LHCN-M2 (cell line): Measurements from ENCODE around the gene KDM3B. TPM values are rescaled to one million over a fixed set of nuclear protein-coding genes. Genes with fewer than 3 reads are reported as not detected.
"Not testable (repeated sequence)": the region's sequence is repeated elsewhere in the genome, so short reads cannot be mapped to it uniquely, and the experiment has no call there.

Experiments
- DNase-seq: peaks from one replicate; pipeline ENCODE4 v3.0.0-alpha.2; 2012; ENCODE audit warnings: low read depth
- total RNA-seq: library from RNA; depleted of rRNA; stranded (reverse); fragments of >200 nt; gene quantifications from 2 replicates; pipeline ENCODE4 v1.2.3, GENCODE V29; 2014

KDM3B gene
- total RNA-seq, 1 experiment from 2014 or later, result 36.1 TPM

- no peak for DNase-seq
Measured at GRCh38 chr5:138350563-138350890, 2.0 kb upstream of the KDM3B start.

- DNase-seq, result peak; percentile 61
Measured at GRCh38 chr5:138351056-138351455, 1.4 kb upstream of the KDM3B start.

DNA sequence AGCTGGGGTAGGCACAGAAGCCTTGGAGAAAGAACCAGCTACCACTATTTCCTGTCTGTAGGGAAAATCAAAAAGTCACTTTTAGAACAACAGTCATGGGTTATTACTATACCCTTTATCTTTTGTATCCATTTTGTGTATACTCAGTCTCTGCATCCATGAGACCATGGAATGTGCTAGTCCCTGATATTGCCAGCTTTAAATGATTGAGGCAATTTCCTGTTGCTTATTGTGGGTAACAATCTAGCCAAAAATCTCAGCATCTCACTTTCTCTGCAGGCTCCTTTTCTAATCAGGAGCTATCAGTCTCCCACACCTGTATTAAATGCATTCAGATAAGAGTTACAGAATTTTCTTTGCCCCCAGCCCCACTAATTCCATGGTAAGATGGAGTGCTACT lies 968 bp upstream of the KDM3B start:
- no peak for DNase-seq

DNA sequence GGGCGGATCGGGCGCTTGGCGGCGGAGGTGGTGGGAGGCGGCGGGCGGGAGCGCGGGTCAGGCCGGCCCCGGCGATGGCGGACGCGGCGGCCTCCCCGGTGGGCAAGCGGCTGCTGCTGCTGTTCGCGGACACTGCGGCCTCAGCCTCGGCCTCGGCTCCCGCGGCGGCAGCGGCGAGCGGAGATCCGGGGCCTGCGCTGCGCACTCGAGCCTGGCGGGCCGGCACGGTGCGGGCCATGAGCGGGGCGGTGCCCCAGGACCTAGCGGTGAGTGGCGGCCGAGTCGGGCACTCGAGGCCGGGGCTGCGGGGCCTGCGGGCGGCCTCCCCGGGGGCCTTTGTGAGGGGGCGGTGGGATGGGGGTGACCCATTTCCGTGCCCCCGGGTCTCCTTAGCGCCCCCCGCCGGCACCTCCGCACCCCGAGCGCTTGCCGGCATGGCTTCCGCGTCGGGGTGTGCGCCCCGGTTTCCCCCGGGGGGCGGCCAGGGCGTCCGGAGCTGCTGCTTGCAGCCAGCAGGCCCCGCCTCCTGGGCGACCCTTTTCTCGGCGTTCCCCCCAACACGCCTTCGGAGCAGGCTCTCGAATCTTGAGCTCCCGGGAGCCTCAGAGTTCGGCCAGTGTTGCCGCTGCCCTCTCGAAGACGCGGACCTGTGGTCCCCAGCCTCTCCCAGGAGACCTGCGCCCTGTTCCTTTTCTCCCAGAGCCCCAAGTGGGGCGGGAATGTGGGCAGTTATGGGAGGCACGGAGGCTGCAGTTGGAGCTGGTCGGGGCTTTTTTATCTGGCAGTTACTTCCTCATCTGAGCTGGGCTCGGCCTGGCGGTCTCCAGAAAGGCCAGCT lies 456 bp downstream of the KDM3B start:
- DNase-seq, result peak; percentile 51

GRCh38 chr5:138353560-138354080 lies 1.1 kb downstream of the KDM3B start:
- no peak for DNase-seq

DNA sequence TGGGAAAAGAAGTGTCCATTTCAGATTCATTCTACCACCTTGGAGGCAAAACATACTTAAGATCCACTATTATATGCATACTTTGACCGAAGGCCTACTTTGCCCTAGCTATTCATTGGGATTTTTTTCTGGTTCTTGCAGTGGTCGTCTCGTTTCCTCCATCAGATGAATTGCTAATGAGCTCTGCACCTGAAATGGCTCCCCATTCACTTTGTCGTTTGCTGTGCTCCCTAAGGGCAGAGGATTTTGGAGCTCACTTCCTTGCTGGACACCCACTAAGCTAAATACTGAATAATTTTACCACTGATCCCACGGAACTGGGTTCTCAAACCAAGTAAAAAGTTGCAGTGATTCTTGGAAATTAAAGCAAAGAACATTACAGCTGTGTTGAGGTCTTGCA lies 1.9 kb downstream of the KDM3B start:
- no peak for DNase-seq

DNA sequence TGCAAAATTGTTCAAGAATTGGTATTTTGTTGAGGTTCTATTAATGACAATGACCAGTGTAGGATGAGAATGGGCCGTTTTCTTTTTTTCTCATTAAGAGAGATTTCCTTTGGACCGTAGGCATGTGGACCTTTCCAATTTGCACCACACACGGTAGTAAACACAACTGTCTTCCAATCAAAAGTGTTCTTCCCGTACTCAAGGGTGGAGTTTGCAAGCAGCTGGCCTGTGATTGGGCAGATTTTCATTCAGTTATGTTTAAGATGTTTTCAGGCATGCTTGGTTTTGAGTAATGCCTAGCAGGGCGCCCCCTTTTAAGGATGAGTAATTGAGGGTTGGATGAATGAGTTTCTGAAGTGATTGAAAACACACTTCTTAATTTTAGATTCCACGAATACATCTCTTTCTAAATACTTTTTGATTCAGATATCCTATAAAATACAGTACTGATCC lies 2.5 kb downstream of the KDM3B start:
- DNase-seq, result peak; percentile 86

GRCh38 chr5:138359621-138360020 lies 7.1 kb downstream of the KDM3B start:
- no peak for DNase-seq

GRCh38 chr5:138360941-138361452 lies 8.5 kb downstream of the KDM3B start:
- peak; percentile 45 for DNase-seq

DNA sequence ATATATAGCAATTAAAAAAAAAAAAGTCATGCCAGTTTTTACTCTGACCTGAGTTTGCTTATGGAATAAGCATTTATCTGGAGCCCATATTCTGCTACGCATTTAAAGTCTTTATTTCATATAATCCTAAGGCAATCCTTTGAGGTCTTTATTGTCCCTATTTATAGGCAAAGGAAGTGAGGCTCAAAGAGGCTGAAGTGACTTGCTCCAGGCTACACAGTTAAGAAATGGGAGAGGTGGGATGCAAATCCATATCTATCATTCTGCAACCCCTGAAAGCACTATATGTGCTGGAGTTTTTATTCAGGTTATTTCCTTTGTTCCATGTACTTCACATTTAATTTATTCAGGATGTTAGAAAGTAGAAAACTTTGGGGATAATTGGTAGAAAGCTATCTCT lies 12.1 kb downstream of the KDM3B start:
- no peak for DNase-seq

DNA sequence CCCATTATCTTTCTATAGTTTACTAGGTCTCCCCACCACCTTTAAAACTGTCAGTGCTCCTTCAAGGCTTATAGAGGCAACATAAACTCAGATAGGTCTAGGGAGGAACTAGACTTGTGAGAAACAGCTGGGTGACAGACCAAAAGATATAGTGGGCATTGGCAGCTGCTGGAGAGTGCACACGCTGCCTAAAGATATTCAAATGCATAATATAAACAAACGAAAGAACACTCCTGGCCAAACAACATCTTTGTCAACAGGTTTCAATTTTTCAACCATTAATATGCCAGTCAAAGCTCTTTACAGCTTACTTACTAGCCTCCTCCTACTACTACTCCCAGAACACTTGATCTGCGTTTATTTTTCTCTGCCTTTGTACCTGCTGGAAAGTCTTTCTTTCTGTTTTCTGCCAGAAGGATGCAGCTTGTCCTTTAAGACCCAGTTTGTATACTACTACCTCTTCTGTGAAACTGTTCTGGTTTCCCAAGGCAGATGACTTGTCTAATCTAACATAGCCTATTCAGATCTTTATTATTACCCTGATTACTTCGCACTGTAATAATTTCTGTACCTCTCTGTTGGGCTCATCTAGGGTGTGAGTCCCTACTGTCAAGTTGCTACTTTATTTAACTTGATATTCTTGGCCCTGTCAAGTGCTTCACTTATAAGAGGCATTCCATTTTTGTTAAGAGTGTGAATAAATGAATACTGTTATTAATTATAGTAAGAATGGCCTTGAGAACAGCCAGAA lies 14.3 kb downstream of the KDM3B start:
- DNase-seq, result no peak

DNA sequence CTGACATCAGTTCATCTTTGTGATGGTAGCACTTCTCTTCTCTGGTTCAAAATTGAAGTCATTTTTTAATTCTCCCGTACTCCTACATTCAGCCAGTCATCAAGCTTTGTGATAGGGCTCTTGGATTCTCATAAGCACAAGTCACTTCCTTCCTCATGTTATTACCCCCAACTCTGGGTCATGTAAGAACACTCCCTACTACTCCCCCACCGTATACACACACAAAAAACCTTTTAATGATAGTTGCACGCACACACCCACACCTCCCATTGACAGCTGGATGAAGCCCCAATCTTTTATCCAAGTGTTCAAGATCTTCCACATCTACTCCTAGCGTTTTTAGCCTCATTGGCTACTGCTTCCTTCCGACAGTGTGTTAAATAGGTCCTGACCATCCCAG lies 16.8 kb downstream of the KDM3B start:
- no peak for DNase-seq

- DNase-seq, result no peak
Measured at GRCh38 chr5:138369706-138370105, 17.2 kb downstream of the KDM3B start.

GRCh38 chr5:138370537-138370936 lies 18.1 kb downstream of the KDM3B start:
- DNase-seq, result no peak

- no peak for DNase-seq
Measured at GRCh38 chr5:138371454-138371853, 19.0 kb downstream of the KDM3B start.

DNA sequence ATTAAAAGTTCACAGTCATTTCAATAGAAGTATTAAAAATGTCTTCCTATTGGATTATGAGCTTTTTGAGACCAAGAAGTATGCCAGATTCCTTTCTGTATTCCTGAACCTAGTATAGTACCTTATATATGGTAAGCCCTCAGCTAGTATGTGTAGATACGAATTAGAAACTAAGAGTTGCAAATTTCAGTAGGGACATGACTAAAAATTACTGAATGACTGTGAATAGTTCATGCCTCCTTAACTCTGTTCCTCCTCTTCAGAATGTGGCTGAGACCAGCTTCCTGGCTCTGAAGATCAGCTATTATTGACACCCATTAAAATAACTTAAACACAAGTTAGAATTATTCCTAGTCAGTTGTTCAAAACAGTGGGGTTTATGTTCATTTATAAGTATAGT lies 19.7 kb downstream of the KDM3B start:
- DNase-seq, result no peak

DNA sequence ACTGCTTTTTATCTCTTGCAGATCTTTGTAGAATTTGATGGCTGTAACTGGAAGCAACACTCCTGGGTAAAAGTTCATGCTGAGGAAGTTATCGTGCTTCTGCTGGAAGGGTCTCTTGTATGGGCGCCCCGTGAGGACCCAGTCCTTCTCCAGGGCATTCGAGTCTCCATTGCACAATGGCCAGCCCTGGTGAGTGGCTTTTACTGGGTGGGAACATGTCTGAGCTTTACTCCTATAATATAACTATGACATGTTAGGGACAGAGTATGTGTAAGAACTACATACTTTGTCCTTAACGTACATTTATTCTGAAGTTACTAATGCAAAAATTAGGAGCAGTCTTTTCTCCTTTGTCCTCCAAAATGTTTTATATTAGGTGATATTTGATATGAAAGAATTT lies 20.2 kb downstream of the KDM3B start:
- DNase-seq, result no peak

GRCh38 chr5:138382347-138382746 lies 29.9 kb downstream of the KDM3B start:
- DNase-seq, result no peak

- no peak for DNase-seq
Measured at GRCh38 chr5:138385660-138386059, 33.2 kb downstream of the KDM3B start.

DNA sequence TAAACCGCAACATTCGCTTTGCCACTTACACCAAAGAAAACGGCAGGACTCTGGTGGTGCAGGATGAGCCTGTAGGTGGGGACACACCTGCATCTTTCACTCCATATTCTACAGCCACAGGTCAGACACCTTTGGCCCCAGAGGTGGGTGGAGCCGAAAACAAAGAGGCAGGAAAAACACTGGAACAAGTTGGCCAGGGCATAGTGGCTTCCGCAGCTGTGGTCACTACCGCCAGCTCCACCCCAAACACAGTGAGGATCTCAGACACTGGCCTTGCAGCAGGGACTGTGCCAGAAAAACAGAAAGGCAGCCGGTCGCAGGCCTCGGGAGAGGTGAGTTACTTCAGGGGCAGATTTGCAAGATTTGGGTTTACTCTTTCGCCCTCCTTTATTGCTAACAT lies 33.8 kb downstream of the KDM3B start:
- DNase-seq, result no peak

- no peak for DNase-seq
Measured at GRCh38 chr5:138389332-138389731, 36.8 kb downstream of the KDM3B start.

DNA sequence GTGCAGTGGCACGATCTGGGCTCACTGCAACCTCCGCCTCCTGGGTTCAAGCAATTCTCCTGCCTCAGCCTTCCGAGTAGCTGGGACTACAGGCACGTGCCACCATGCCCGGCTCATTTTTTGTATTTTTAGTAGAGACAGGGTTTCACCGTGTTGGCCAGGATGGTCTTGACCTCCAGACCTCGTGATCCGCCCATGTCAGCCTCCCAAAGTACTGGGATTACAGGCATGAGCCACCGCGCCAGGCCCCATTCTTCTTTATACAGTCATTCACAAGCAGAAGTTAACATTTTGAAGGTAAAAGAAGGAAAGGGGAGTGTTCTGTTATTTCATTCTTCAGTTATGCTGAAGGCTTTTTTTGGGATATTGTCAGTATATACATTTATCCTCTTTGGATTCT lies 37.4 kb downstream of the KDM3B start:
- DNase-seq, result not testable (repeated sequence)
